GM19238 (cell line): ENCODE data around the gene PHTF1.

ENCODE experiments used
- DNase-seq: peaks from one replicate; pipeline ENCODE4 v3.0.0; 2011; ENCODE audit warnings: low spot score; ENCODE audit not compliant: insufficient read length

The PHTF1 gene

DNA sequence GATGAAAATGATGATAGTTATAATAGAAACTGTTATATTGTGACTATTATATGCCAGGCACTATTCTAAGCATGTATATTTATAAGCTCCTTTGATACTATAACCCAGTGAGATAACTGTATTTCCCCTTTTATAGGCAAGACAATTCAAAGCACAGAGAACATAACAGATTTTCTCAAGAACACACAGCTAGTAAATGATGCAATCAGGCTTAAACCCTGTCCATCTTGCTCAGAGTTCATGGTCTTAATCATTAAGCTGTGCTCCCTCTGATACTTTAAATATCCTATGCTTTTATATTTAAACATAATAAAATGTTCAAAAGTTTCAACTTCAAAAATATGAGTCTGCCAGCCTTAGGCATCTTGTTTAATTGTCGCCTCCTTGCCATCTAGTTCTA, 88.6 kb downstream of the PHTF1 start:
- no peak for DNase-seq

- DNase-seq: no peak
Observed at GRCh38 chr1:113669988-113670387, 89.3 kb downstream of the PHTF1 start.

- DNase-seq: no peak
Observed at GRCh38 chr1:113666126-113666525, 93.2 kb downstream of the PHTF1 start.

GRCh38 chr1:113665071-113665470, 94.2 kb downstream of the PHTF1 start:
- no peak for DNase-seq

GRCh38 chr1:113663165-113663951, 95.9 kb downstream of the PHTF1 start:
- DNase-seq: no peak

GRCh38 chr1:113662101-113662500, 97.2 kb downstream of the PHTF1 start:
- DNase-seq: no peak

DNA sequence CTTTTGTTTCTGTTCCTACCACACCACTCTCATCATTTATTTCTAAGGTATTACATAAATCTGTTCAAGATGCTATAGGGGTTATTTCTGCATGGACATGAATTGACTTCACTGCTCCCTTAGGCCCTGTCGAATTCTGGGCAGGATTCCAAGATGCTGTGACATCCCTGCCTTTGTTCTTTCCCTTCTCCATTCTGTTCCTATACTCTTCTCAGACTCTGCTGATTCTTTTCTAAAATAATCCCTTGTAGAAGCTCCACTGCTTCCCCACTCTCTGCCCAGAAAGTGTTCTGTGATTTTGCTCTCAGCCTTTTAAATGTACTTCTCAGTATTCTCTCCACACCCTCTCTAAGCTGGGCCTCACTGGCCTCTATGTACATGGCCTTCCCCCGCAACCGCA, 99.2 kb downstream of the PHTF1 start:
- no peak for DNase-seq

DNA sequence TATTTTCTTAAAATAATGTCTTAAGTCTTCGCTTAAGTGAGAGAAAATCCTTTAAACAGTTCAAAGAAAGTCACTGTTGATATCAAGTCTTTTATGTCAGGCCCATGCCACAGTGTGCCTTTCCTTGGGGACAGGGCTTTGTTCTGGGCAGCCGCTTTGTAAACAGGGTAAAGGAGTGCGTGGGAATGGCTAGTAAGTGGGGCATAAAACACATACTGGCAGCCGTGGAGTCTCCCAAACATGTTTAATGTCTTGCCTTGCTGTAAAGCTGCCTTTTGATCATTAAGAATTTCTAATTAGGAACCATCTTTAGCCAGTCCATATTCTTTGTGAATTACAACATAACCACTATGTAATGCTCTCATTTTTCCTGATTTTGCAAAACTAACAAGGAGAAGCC, 99.7 kb downstream of the PHTF1 start:
- DNase-seq: no peak

DNA sequence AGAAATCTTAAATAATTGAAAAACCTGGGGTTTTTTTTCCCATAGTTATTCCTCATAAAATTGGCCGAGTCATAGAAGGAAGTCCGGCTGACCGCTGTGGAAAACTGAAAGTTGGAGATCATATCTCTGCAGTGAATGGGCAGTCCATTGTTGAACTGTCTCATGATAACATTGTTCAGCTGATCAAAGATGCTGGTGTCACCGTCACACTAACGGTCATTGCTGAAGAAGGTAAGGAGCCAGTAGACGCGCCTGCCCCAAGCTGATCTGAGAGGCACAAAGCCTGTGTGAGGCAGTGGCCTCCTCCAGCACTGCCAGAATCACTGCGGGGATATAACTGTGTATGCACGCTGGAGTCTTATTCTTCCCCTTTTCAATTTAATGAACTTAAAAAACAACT, 100.3 kb downstream of the PHTF1 start:
- no peak for DNase-seq

GRCh38 chr1:113657556-113658063, 101.7 kb downstream of the PHTF1 start:
- no peak for DNase-seq

- DNase-seq: no peak
Observed at GRCh38 chr1:113657126-113657525, 102.2 kb downstream of the PHTF1 start.

DNA sequence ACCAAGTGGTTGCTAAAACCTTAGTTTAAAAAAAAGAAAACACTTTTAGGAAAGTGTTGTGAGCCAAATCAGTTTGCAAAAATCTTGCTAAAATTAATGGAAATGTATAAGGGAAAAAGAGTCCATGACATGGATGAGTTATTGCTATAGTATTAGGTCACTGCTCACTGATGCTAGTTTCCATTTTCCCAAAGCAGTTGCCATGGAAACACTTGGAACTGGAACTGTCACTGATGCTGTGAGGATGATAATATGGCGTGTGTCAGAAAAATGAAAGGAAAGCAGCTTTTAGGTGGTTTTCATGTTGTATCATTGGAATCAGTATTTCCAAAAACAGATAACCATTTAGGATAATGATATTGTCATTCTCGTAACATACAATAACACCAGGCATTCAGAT, 104.4 kb downstream of the PHTF1 start:
- DNase-seq: no peak

GRCh38 chr1:113653741-113654140, 105.5 kb downstream of the PHTF1 start:
- DNase-seq: no peak

DNA sequence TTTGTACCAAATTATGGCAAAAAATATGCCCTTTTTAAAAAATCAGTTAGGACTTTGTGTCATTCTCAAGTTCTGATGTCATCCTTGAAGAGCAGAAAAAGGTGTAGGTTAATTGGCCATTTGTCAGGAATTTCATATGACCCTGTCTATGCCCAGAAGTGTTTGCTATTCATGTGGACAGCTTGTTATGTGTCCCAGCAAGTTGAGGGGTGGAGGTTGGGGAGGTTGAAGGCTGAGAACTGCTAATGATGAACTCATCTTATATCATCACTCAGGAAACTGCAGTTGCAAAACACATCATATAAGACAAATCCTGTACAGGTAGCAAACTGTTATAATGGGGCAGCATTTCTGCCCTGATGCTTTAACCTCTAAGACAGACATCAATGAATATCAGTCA, 106.5 kb downstream of the PHTF1 start:
- DNase-seq: no peak

- DNase-seq: no peak
Observed at GRCh38 chr1:113648478-113648877, 110.8 kb downstream of the PHTF1 start.

DNA sequence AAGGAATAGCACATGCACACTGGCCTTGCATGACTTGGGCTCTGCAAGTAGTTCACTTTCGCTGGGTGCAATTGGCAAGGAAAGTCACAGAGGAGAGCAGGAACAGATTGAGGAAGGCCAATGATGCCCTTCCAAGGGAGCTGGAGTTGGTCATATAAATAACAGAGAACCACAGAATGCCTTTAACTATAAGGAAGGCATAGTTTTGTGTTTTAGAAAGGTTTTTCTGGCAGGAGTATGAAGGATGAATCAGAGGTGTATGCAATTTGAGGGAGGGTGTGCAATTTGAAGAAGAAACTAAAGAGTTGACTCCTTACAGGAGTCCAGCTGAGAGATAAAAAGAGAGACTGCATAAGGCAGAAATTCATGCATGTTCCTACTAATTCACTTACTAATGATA, 112.1 kb downstream of the PHTF1 start:
- no peak for DNase-seq
